CD14-positive monocyte (primary cell): ENCODE results near the gene TMEM117. TPM values are rescaled to one million over a fixed set of nuclear protein-coding genes. Genes with fewer than 3 reads are reported as not detected.

ENCODE experiments used
- DNase-seq, 3 donors: peaks; one replicate each; pipeline ENCODE4 v3.0.0-alpha.2; 2011 to 2022
- H2AFZ ChIP-seq: 2 replicates; pipeline ENCODE4 v1.6.0; 2012; ENCODE audit warnings: mild to moderate bottlenecking, low read depth, low read length, inconsistent platforms; ENCODE audit not compliant: insufficient read depth, poor library complexity, severe bottlenecking
- H3K27ac ChIP-seq, 2 donors: 1 replicate in 1 of 2; 2 replicates in 1 of 2; pipeline ENCODE4 v1.5.1; 2012 to 2013; ENCODE audit warnings: low read length in 2 of 2, control low read depth in 1 of 2, inconsistent platforms in 1 of 2, low read depth in 1 of 2, mild to moderate bottlenecking in 1 of 2
- H3K27me3 ChIP-seq, 2 donors: one replicate each; pipeline versions ENCODE4 v1.6.0 to v1.6.1; 2011 to 2013; ENCODE audit warnings: low read length in 2 of 2; ENCODE audit not compliant: control insufficient read depth in 2 of 2, insufficient read depth in 2 of 2
- H3K36me3 ChIP-seq, 2 donors: replicated peaks in 1 of 2; 1 replicate in 1 of 2; 2 replicates in 1 of 2; pipeline versions ENCODE4 v1.5.1 to v1.6.1; 2012 to 2013; ENCODE audit warnings: low read length in 2 of 2, control low read depth in 1 of 2, inconsistent platforms in 1 of 2, mild to moderate bottlenecking in 1 of 2; ENCODE audit not compliant: insufficient read depth in 2 of 2, control insufficient read depth in 1 of 2
- H3K4me1 ChIP-seq, 2 donors: 1 replicate in 1 of 2; 2 replicates in 1 of 2; pipeline versions ENCODE4 v1.5.1 to v1.6.1; 2012 to 2013; ENCODE audit warnings: low read length in 2 of 2, control low read depth in 1 of 2, inconsistent platforms in 1 of 2, mild to moderate bottlenecking in 1 of 2, moderate library complexity in 1 of 2; ENCODE audit not compliant: insufficient read depth in 2 of 2, control insufficient read depth in 1 of 2
- H3K4me2 ChIP-seq: replicated peaks from 2 replicates; pipeline ENCODE3; 2012; ENCODE audit warnings: low read length, moderate library complexity, mild to moderate bottlenecking; ENCODE audit not compliant: poor library complexity, severe bottlenecking; ENCODE audit errors: extremely low read depth
- H3K4me3 ChIP-seq, 3 experiments: fragments of 200-600 bp in 1 of 3; sonication (generic) in 1 of 3; replicated peaks in 1 of 3; 1 replicate in 2 of 3; 2 replicates in 1 of 3; pipeline ENCODE4 v1.5.1; 2011 to 2013; ENCODE audit warnings: low read length in 3 of 3, mild to moderate bottlenecking in 3 of 3, control low read depth in 2 of 3, low read depth in 2 of 3, inconsistent platforms in 1 of 3, moderate library complexity in 1 of 3
- H3K79me2 ChIP-seq: 2 replicates; pipeline ENCODE4 v1.6.0; 2012; ENCODE audit warnings: mild to moderate bottlenecking, control low read depth, inconsistent platforms, low read length, moderate library complexity; ENCODE audit not compliant: insufficient read depth
- H3K9ac ChIP-seq: 2 replicates; pipeline ENCODE4 v1.6.0; 2017; ENCODE audit warnings: low read length, mild to moderate bottlenecking; ENCODE audit not compliant: insufficient read depth, poor library complexity, severe bottlenecking
- H3K9me3 ChIP-seq, 2 donors: replicated peaks in 1 of 2; 1 replicate in 1 of 2; 2 replicates in 1 of 2; pipeline versions ENCODE4 v1.5.1 to v1.6.1; 2012 to 2013; ENCODE audit warnings: low read length in 2 of 2, control low read depth in 1 of 2; ENCODE audit not compliant: control insufficient read depth in 1 of 2, insufficient read depth in 1 of 2
- H4K20me1 ChIP-seq: 2 replicates; pipeline ENCODE4 v1.6.0; 2012; ENCODE audit warnings: mild to moderate bottlenecking, low read length, control low read depth, moderate library complexity; ENCODE audit not compliant: insufficient read depth
- H3K27ac Mint-ChIP-seq, 7 donors: one replicate each; pipeline ENCODE4 v1.8.0; 2020; ENCODE audit warnings: mild to moderate bottlenecking in 7 of 7, mixed read lengths in 7 of 7, moderate library complexity in 6 of 7, inconsistent platforms in 2 of 7
- H3K27me3 Mint-ChIP-seq, 3 donors: one replicate each; pipeline ENCODE4 v1.8.0; 2021 to 2022; ENCODE audit warnings: low read depth in 3 of 3, mild to moderate bottlenecking in 3 of 3, mixed read lengths in 3 of 3, moderate library complexity in 3 of 3, inconsistent platforms in 1 of 3
- H3K36me3 Mint-ChIP-seq, 2 donors: one replicate each; pipeline ENCODE4 v1.8.0; 2020; ENCODE audit warnings: mixed read lengths in 2 of 2, inconsistent platforms in 1 of 2, mild to moderate bottlenecking in 1 of 2
- H3K4me1 Mint-ChIP-seq: one replicate; pipeline ENCODE4 v1.8.0; 2020; ENCODE audit warnings: mild to moderate bottlenecking, mixed read lengths
- H3K4me3 Mint-ChIP-seq, 2 donors: one replicate each; pipeline ENCODE4 v1.8.0; 2020; ENCODE audit warnings: mild to moderate bottlenecking in 2 of 2, mixed read lengths in 2 of 2, moderate library complexity in 1 of 2
- H3K9me3 Mint-ChIP-seq, 7 donors: one replicate each; pipeline ENCODE4 v1.8.0; 2020 to 2022; ENCODE audit warnings: mixed read lengths in 7 of 7, mild to moderate bottlenecking in 6 of 7, moderate library complexity in 6 of 7, inconsistent platforms in 2 of 7
- CTCF ChIP-seq: fragments of 200-600 bp; IDR thresholded peaks from one replicate; pipeline ENCODE4 v1.8.0; 2022; ENCODE audit warnings: antibody characterized with exemption, mild to moderate bottlenecking
- WGBS: methylation state at CpG from one replicate; pipeline ENCODE4 v1.1.5; 2013; ENCODE audit warnings: missing lambda C conversion rate; ENCODE audit not compliant: insufficient coverage; 5-methylcytosine and 5-hydroxymethylcytosine counted together
- intact Hi-C, 2 donors: fragments of 100-400 bp; cut with micrococcal nuclease; formaldehyde crosslinking; loops; one replicate each; pipeline versions ENCODE4 v1.15.0 to v1.15.1; 2023
- polyA plus RNA-seq, 3 donors: library from polyadenylated mRNA; depleted of rRNA in 1 of 3; unstranded in 2 of 3; stranded (reverse) in 1 of 3; fragments of 300-500 nt in 2 of 3; fragments of >200 nt in 1 of 3; fragmentation: Illumina TruSeq in 2 of 3; gene quantifications; 1 replicate in 2 of 3; 2 replicates in 1 of 3; pipeline ENCODE4 v1.2.3, GENCODE V29; 2012 to 2021

TMEM117 gene
- polyA plus RNA-seq, 3 donors, result 0.11 to 0.42 TPM; not detected in 1

- H3K4me2 ChIP-seq, result no peak overlapping the region
- H3K4me3 ChIP-seq, result no peak overlapping the region
- no peak overlapping the region for H3K27ac ChIP-seq
- Mint-ChIP-seq H3K27ac (no peak overlapping the region), H3K27me3 (peaks cover 0 to 5% (median 0%) of the 10 kb centered on the region in 3 donors), H3K4me3 (no peak overlapping the region), H3K9me3 (peaks cover 0 to 11% (median 0%) of the 10 kb centered on the region in 7 donors), H3K4me1 (no peaks in the 10 kb centered on the region), H3K36me3 (no peaks in the 10 kb centered on the region)
- intact Hi-C loops, result no loop called here
- H3K27me3 ChIP-seq, result no peaks in the 10 kb centered on the region
- DNase-seq, result no peak
- no peaks in the 10 kb centered on the region for H3K79me2 ChIP-seq
- H2AFZ ChIP-seq, result no peak overlapping the region
- no peaks in the 10 kb centered on the region for H3K36me3 ChIP-seq
- no peaks in the 10 kb centered on the region for H4K20me1 ChIP-seq
- no peaks in the 10 kb centered on the region for H3K9me3 ChIP-seq
- H3K4me1 ChIP-seq, result no peaks in the 10 kb centered on the region
- no peak for TF ChIP-seq CTCF
- no CpG with 5 or more reads among the region's 1 CpG for WGBS
- no peak overlapping the region for H3K9ac ChIP-seq
Measured at GRCh38 chr12:43895580-43896206, 59.8 kb downstream of the TMEM117 start.

GRCh38 chr12:43896496-43896895, 60.6 kb downstream of the TMEM117 start:
- WGBS, result 78% methylated on average over 1 of the region's 1 CpG
- Histone ChIP-seq H3K4me2 (no peak overlapping the region), H3K4me3 (no peak overlapping the region), H3K79me2 (no peaks in the 10 kb centered on the region), H4K20me1 (no peaks in the 10 kb centered on the region), H3K9ac (no peak overlapping the region), H3K27me3 (no peaks in the 10 kb centered on the region), H2AFZ (no peak overlapping the region), H3K27ac (no peak overlapping the region), H3K9me3 (no peaks in the 10 kb centered on the region), H3K4me1 (no peaks in the 10 kb centered on the region), H3K36me3 (no peaks in the 10 kb centered on the region)
- no peak for DNase-seq
- Mint-ChIP-seq H3K4me3 (no peak overlapping the region), H3K9me3 (peaks cover 0 to 11% (median 0%) of the 10 kb centered on the region in 7 donors), H3K4me1 (no peaks in the 10 kb centered on the region), H3K27ac (no peak overlapping the region), H3K36me3 (no peaks in the 10 kb centered on the region), H3K27me3 (peaks cover 0 to 5% (median 0%) of the 10 kb centered on the region in 3 donors)
- no peak for TF ChIP-seq CTCF
- intact Hi-C loops, result no loop called here
